Measurements from ENCODE around the gene SUN3. TPM values are rescaled to one million over a fixed set of nuclear protein-coding genes. Genes with fewer than 3 reads are reported as not detected.

SUN3 gene, protein sequence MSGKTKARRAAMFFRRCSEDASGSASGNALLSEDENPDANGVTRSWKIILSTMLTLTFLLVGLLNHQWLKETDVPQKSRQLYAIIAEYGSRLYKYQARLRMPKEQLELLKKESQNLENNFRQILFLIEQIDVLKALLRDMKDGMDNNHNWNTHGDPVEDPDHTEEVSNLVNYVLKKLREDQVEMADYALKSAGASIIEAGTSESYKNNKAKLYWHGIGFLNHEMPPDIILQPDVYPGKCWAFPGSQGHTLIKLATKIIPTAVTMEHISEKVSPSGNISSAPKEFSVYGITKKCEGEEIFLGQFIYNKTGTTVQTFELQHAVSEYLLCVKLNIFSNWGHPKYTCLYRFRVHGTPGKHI
- 0.43 TPM in 1 of 2 replicates, not detected in the other for total RNA-seq

DNA sequence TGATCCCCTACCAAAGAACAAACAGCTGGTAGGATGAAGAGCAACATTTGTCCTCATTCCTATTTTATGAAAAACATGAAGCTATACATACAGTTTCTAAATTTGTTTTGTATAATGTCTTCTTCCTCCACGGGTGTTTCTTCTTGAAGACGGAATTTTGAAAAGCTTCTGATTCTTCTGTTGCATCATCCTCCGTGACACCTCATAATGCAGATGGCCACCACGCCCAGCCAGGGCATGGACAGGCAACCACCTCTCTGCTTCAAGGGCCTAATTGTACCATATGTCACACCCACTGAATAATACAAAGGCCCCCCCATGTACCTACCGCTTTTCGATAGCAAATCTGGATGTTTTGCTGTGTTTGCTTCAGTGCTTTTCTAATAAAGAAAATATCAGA, at the start of gene SUN3:
Gene SUN3 (minus strand): TSS at position 170 of the 400 bp plus-strand sequence. CDS start 169 bp downstream, at position 1.
- H3K4me3 ChIP-seq (ENCODE audit: low read depth, low read length) = no peak within 1 kb of the TSS
- TF ChIP-seq, protein P1, sequence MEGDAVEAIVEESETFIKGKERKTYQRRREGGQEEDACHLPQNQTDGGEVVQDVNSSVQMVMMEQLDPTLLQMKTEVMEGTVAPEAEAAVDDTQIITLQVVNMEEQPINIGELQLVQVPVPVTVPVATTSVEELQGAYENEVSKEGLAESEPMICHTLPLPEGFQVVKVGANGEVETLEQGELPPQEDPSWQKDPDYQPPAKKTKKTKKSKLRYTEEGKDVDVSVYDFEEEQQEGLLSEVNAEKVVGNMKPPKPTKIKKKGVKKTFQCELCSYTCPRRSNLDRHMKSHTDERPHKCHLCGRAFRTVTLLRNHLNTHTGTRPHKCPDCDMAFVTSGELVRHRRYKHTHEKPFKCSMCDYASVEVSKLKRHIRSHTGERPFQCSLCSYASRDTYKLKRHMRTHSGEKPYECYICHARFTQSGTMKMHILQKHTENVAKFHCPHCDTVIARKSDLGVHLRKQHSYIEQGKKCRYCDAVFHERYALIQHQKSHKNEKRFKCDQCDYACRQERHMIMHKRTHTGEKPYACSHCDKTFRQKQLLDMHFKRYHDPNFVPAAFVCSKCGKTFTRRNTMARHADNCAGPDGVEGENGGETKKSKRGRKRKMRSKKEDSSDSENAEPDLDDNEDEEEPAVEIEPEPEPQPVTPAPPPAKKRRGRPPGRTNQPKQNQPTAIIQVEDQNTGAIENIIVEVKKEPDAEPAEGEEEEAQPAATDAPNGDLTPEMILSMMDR (conservative IDR thresholded peaks at IDR 0.05; ENCODE audit: low read depth, low read length) = no peak
- no peak for DNase-seq (ENCODE audit: low read depth)

DNA sequence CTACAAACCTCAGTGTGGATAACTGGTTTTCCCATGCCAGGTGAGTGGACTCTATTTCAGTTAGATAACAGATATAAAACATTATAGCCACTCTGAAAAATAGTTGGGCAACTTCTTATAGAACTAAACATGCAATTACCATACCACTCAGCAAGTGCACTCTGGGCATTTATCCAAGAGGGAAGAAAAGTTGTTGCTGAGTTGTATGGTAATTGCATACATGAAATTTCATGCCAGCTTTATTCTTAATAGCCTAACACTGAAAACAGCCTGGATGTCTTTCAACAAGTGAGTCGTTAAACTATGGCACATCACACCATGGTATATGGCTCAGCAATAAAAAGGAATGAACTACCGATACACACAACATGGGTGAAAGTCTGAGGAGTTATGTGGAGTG, 49.6 kb upstream of the SUN3 start:
- TF ChIP-seq, protein P1 (conservative IDR thresholded peaks at IDR 0.05; ENCODE audit: low read depth, low read length) = no peak
- no peak for DNase-seq (ENCODE audit: low read depth)
- no peak overlapping the region for H3K4me3 ChIP-seq (ENCODE audit: low read depth, low read length)

DNA sequence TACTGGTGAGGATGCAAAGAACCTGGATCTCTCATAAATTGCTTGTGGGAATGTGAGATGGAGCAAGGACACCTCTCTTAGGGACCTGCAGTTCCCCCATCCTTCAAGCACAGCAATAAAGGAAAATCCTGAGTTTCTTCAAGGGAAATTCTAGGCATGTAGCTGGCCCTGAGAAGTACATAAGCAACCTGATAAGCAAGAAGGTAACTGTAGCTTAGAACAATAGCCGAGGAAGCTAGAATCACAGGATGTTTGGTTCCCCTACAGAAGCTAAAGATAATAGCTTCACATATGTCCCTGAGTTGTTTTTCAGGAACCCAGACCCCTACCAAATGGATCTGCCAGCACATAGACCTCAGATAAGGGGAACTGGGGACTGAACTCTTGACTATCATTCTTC, 48.5 kb upstream of the SUN3 start:
- DNase-seq (ENCODE audit: low read depth) = no peak
- no peak overlapping the region for H3K4me3 ChIP-seq (ENCODE audit: low read depth, low read length)
- TF ChIP-seq, protein P1 (conservative IDR thresholded peaks at IDR 0.05; ENCODE audit: low read depth, low read length) = no peak

DNA sequence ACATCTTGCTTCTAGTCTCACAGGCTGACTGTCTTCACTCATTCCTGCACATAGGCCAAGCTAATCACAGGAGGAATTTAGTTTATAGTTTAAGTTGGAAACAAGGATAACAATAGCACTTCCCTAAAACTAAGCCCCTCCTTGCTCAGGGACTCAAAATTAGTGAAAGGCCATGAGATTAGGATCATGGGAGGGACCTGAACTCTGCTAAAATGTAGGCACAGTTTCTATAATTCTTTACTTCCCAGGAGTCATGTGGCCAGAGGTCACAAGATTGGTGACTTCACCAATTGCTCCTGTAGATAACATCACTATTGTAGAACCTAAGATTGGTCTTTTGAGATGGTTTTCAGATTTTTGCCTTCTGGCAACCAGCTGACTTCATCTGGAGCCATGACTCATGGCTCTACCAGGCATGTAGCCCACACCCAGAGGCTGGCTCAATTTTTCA, 45.3 kb upstream of the SUN3 start:
- DNase-seq (ENCODE audit: low read depth) = no peak
- H3K4me3 ChIP-seq (ENCODE audit: low read depth, low read length) = no peak overlapping the region
- TF ChIP-seq, protein P1 (conservative IDR thresholded peaks at IDR 0.05; ENCODE audit: low read depth, low read length) = no peak

DNA sequence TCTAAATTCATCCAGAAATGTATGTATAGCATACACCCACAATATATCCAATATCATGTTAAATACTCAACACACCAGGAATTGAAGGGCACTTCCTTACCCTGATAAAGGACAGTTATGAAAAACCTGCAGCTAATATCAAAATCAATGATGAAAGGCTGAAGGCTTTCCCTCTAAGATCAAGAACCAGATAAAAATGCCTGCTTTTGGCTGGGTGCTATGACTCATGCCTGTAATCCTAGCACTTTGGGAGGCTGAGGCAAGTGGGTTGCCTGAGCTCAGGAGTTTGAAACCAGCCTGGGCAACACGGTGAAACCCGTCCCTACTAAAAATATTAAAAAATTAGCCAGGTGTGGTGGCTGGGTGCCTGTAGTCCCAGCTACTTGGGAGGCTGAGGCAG, 38.6 kb upstream of the SUN3 start:
- TF ChIP-seq, protein P1 (conservative IDR thresholded peaks at IDR 0.05; ENCODE audit: low read depth, low read length) = no peak
- no peak overlapping the region for H3K4me3 ChIP-seq (ENCODE audit: low read depth, low read length)
- no peak for DNase-seq (ENCODE audit: low read depth)

DNA sequence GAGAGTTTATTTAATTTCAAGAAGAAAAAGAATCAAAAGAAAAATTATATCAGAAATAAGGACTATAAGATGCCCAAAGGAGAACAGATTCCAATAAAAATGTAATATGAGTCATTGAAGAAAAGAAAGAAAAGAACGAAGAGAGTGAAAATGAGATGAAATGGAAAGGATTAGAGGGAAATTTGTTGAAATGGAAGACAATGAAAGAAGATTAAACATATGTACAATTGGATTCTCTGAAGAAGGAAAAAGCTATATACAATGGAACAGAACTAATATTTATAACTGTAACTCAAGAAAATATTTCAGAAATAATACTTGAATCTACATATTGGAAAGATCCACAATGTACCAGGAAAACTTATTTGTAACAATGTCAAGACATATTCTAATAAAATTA, 35.1 kb upstream of the SUN3 start:
- no peak for DNase-seq (ENCODE audit: low read depth)
- TF ChIP-seq, protein P1 (conservative IDR thresholded peaks at IDR 0.05; ENCODE audit: low read depth, low read length) = no peak
- H3K4me3 ChIP-seq (ENCODE audit: low read depth, low read length) = no peak overlapping the region

DNA sequence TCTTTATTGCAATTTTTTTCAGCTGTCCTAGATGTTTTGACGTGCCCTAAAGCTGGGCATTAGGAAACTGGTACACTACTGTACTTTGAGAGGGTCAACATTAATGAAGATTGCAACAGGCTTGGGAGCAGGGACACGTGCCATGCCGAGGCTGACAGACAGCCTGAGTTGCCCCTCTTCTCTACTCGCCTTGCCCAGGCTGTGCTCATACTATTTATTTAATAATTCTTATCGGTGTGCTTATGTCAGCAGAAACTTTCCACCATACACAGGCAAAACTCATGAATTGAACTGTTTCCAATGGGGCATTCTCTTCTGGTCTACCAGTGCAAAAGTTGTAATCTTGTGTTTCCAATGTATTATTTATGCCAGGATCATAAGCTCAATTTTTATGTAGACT, 30.8 kb upstream of the SUN3 start:
- TF ChIP-seq, protein P1 (conservative IDR thresholded peaks at IDR 0.05; ENCODE audit: low read depth, low read length) = no peak
- DNase-seq (ENCODE audit: low read depth) = no peak
- no peak overlapping the region for H3K4me3 ChIP-seq (ENCODE audit: low read depth, low read length)

All from epithelial cell of proximal tubule (primary cell).